C4-2B (cell line): ENCODE measurements around the gene STRIP2.

ENCODE experiments used
- H3K27ac ChIP-seq: fragments of 450-650 bp; 2 replicates; pipeline ENCODE4 v1.5.1; 2017
- CTCF ChIP-seq: fragments of 450-650 bp; conservative IDR thresholded peaks from 2 replicates; pipeline ENCODE4 v1.5.1; 2017; ENCODE audit warnings: mild to moderate bottlenecking
- ZFX ChIP-seq: fragments of 450-650 bp; IDR thresholded peaks from 2 replicates; pipeline ENCODE4 v1.6.1; 2017

The STRIP2 gene

GRCh38 chr7:129498021-129498420 is 63.8 kb downstream of the STRIP2 start:
- TF ChIP-seq ZFX (no peak), CTCF (no peak)
- H3K27ac ChIP-seq, result no peak overlapping the region

GRCh38 chr7:129499999-129500398 is 65.8 kb downstream of the STRIP2 start:
- no peak for TF ChIP-seq CTCF
- no peak for TF ChIP-seq ZFX
- no peak overlapping the region for H3K27ac ChIP-seq

GRCh38 chr7:129501760-129502707 is 67.8 kb downstream of the STRIP2 start, which contains the start of gene SMKR1:
SMKR1 (plus strand) TSS chr7:129502531; CDS start chr7:129502825, 294 bp downstream.
- TF ChIP-seq ZFX (peak; percentile 97), CTCF (peak; percentile 10; the same call in 1 of the 2 replicates)
- H3K27ac ChIP-seq, result peak within 1 kb of the TSS; percentile 72

- peak overlapping the region; percentile 72 for H3K27ac ChIP-seq
- TF ChIP-seq CTCF, result no peak; the same call in 1 of the 2 replicates
- peak; percentile 67 for TF ChIP-seq ZFX
Observed at GRCh38 chr7:129502708-129503685, 68.8 kb downstream of the STRIP2 start.

- TF ChIP-seq CTCF (no peak), ZFX (no peak)
Observed at GRCh38 chr7:129503725-129504124, 69.5 kb downstream of the STRIP2 start.

GRCh38 chr7:129512192-129512591 is 78.0 kb downstream of the STRIP2 start:
- TF ChIP-seq ZFX (no peak), CTCF (no peak)
- no peak overlapping the region for H3K27ac ChIP-seq

More at GRCh38 chr7:129503725-129504124, 69.5 kb downstream of the STRIP2 start:
- H3K27ac ChIP-seq, result no peak overlapping the region
